ENCODE data around the gene DCP1B. TPM values are rescaled to one million over a fixed set of nuclear protein-coding genes. Genes with fewer than 3 reads are reported as not detected.

DCP1B gene
- 10 to 100 TPM; 14.2 to 15.2 TPM for total RNA-seq

DNA sequence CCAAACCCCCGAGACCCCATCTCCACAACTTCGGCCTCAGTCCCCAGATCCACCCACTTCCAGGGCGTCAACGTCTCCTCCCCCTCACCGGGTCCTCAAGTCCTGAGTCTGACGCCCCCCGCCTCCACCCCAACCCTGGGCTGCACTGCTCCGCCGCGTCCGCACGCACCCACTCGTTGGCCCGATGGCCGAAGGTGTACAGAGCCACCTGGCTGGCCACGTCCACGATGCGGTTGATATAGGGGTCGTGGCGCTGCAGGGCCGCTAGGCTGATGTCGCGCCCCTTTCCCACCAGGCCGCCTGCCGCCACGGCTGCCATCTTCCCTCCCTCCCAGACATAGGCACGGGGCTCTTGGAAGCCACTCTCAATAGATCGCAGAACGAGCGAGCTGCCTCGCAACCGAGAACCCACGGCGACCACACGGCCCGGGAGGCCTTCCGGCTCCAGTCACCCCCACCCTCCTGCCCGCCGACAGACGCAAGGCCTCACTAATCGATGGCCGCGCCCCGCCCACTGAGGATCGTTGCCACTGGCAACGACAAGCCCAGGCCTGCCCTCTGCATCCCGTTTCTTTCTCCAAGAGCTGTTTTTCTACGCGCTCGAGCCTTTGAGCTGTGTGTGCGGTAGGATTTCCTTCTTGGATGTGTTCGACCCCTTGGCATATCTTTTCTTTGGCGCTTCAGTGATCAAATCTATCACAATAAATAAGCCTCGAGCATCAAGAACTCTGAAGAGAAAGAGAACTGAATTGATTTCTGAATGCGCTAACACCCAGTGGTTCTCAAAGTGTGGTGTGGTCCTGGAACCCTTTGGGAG is at the start of gene DCP1B:
Gene DCP1B (minus strand): TSS at position 345 of the 817 bp plus-strand sequence. CDS start 26 bp downstream, at position 319.
- CTCF ChIA-PET = interaction anchor here (1.1 to 1.4 kb wide), 3 partner anchors 10 to 30 kb away, joined by 5 read pairs; no protein-coding TSS in a partner anchor
- H3K4me1 Mint-ChIP-seq = peaks cover 31% of the 10 kb centered on the region
- H3K4me3 Mint-ChIP-seq = peak within 1 kb of the TSS; percentile 99

DNA sequence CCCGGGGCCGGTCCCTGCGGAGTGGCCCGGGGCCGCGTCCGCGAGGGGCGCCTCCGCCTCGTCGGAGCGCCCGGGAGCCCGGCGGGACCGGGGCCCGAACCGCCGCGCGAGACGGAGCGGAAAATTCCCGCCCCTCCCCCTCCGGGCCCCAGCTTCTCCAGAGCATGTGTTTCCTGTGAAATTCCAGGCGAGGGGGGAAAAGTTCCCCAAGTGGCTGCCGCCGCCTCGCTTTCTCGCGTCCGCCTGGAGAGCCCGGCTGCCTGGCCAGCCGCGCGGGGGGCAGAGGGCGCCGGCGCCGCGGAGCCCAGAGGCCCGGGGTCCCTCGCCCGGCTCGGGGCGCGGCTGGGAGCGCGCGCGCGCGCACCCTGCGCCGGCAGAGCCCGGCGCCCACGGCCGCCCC is 49.4 kb upstream of the DCP1B start:
- H3K4me3 Mint-ChIP-seq = no peak overlapping the region
- CTCF ChIA-PET = no interaction called here
- H3K36me3 Mint-ChIP-seq = peaks cover 1% of the 10 kb centered on the region
- no peak overlapping the region for H3K27ac Mint-ChIP-seq
- peaks cover 15% of the 10 kb centered on the region for H3K4me1 Mint-ChIP-seq
- peaks cover 87% of the 10 kb centered on the region for H3K27me3 Mint-ChIP-seq
- DNase-seq (no peak), ATAC-seq (no peak)
- no peaks in the 10 kb centered on the region for H3K9me3 Mint-ChIP-seq (ENCODE audit: low read depth)

More for the DNA sequence above, at the start of gene DCP1B:
- no peaks in the 10 kb centered on the region for H3K9me3 Mint-ChIP-seq (ENCODE audit: low read depth)
- DNase-seq (peak; percentile 98), ATAC-seq (peak; percentile 100)
- H3K36me3 Mint-ChIP-seq = peaks cover 7% of the 10 kb centered on the region
- H3K27ac Mint-ChIP-seq = peak within 1 kb of the TSS; percentile 97
- peaks cover 1% of the 10 kb centered on the region for H3K27me3 Mint-ChIP-seq

DNA sequence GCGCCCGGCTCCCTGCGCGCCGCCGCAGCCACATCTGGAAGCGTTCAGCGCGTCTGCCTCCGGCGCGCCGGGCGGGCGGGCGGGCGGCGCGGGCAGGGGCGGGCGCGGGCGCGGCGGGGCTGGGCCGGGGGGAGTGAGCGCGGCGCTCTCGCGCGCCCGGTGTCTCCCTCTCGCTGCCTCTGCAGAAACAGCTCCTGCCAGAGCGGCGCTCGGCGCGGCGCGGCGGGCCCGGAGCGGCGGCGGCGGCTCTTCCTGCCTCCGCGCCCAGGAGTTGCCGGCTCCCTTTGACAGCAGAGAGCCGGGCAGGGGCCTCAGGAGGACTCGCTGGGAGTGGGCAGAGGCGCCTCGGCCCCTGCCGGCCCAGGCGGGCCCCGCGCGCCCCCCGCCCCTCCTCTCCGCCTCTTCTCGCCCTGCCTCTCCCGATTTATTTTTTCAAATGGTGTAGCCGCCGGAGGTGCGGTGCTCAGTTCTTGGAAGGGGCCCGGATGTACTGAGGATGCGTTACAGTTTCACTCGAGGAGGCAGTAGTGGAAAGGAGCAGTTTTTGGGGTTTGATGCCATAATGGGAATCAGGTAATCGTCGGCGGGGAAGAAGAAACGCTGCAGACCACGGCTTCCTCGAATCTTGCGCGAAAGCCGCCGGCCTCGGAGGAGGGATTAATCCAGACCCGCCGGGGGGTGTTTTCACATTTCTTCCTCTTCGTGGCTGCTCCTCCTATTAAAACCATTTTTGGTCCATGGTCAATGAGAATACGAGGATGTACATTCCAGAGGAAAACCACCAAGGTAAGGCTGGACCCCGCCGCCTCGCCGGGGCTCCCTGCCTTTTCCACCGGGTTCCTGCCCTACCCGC is 48.8 kb upstream of the DCP1B start, which contains the start of gene CACNA1C:
Gene CACNA1C (plus strand): TSS at position 162 of the 853 bp plus-strand sequence. CDS start 576 bp downstream, at position 738.
- Mint-ChIP-seq H3K27me3 (peaks cover 86% of the 10 kb centered on the region), H3K27ac (no peak within 1 kb of the TSS), H3K4me1 (peaks cover 15% of the 10 kb centered on the region), H3K4me3 (peak within 1 kb of the TSS; percentile 70), H3K9me3 (ENCODE audit: low read depth) (no peaks in the 10 kb centered on the region), H3K36me3 (peaks cover 1% of the 10 kb centered on the region)
- CTCF ChIA-PET = no interaction called here
- peak; percentile 88 for ATAC-seq
- peak; percentile 52 for DNase-seq

DNA sequence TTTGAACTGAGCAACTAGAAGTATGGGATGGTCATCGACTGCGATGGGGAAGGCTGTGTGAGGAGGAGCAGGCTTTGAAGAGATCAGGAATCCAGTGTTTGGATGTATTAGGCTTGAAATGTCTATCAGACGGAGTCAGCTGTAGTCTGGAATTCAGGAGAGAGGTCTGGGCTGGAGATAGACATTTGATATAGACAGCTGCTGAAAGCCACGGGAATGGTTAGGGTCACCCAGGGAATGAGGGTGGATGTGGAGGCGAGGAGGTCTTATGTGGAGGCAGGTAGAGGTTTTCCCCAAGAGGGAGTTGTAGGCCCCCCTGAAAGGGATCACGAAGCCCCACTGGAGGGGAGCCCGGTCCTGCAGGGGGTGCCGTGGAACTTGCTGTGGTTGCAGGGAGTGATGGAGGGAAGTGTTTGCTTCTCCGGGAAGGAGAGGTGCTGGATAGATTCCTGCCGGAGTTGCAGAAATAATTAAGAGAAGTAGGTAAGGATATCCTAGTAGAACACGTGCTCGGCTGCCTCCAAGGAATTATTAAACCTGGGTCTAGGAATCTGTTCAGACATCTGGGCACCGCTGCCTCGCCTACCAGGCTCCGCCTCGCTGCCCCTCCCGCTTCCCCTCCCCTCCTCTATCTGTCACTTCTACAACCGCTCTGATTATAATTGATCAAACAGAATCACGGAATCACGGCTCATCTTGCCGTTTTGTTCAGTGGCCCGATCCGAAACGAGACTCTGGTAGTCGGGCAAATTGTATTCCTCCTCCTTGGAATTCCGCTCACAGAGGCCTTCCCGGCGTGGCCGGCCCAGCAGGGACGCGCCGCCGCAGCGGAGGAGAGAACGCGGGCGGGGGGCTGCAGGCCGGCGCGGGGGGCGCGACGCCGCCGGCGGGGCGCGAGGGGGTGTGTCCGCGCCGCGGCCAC is 47.7 kb upstream of the DCP1B start:
- no peak overlapping the region for H3K27ac Mint-ChIP-seq
- CTCF ChIA-PET = no interaction called here
- DNase-seq (peak; percentile 12), ATAC-seq (no peak)
- no peaks in the 10 kb centered on the region for H3K9me3 Mint-ChIP-seq (ENCODE audit: low read depth)
- peaks cover 1% of the 10 kb centered on the region for H3K36me3 Mint-ChIP-seq
- H3K4me3 Mint-ChIP-seq = peak overlapping the region; percentile 20
- H3K27me3 Mint-ChIP-seq = peaks cover 86% of the 10 kb centered on the region
- peaks cover 15% of the 10 kb centered on the region for H3K4me1 Mint-ChIP-seq

GRCh38 chr12:2049604-2050540 is 45.6 kb upstream of the DCP1B start:
- Mint-ChIP-seq H3K9me3 (ENCODE audit: low read depth) (no peaks in the 10 kb centered on the region), H3K27ac (no peak overlapping the region), H3K36me3 (peaks cover 1% of the 10 kb centered on the region), H3K27me3 (peaks cover 80% of the 10 kb centered on the region), H3K4me1 (peaks cover 15% of the 10 kb centered on the region), H3K4me3 (no peak overlapping the region)
- CTCF ChIA-PET = interaction anchor here (0.8 to 1.3 kb wide), 4 partner anchors 12 to 533 kb away, joined by 3 to 5 read pairs (median 3); no protein-coding TSS in a partner anchor
- ATAC-seq = no peak
- DNase-seq = no peak

DNA sequence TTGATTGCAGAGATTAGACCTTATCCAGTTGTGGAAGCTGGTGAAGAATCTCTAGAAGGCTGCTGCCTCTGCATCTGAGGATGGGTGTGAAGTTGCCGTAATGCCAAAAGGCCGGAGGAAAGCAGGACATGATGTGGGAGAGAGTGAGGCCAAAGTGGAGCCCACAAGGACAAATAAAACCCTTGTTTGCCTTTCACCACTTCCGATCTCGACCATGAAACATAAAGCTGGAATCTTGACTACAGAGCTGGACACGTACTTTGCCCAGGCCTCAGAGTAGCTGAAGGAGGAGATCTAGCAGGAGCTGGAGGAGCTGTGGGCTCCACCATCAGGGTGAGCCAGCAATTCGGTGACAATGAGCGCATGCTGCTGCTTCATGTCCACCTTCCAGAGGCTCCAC is 43.5 kb upstream of the DCP1B start:
- CTCF ChIA-PET = interaction anchor here (2.0 kb wide), 1 partner anchor 11 kb away, joined by 5 read pairs; no protein-coding TSS in a partner anchor
- no peak for ATAC-seq
- H3K27me3 Mint-ChIP-seq = peaks cover 81% of the 10 kb centered on the region

DNA sequence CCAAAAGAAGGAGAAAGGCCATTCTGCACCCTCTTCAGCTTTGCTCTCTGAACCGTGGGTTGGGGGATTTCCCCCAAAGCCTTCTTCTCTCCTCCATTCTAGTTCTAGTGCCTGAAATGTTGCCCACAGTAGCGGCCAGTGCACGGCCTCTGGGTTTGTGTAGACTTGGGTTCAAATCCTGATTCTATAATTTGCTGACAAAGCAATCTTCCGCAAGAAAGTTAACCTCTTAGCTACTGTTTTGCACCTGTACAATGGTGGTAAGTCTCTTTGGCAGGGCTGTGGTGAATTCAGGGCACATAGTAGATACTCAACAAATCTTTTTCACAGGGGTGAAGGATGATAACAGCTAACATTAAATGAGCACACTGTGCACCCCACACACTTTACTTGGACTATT is 42.7 kb upstream of the DCP1B start:
- no peaks in the 10 kb centered on the region for H3K9me3 Mint-ChIP-seq (ENCODE audit: low read depth)
- H3K4me1 Mint-ChIP-seq = peaks cover 7% of the 10 kb centered on the region
- peaks cover 82% of the 10 kb centered on the region for H3K27me3 Mint-ChIP-seq
- H3K4me3 Mint-ChIP-seq = no peak overlapping the region
- CTCF ChIA-PET = interaction anchor here (2.0 kb wide), 1 partner anchor 10 kb away, joined by 5 read pairs; no protein-coding TSS in a partner anchor
- peaks cover 1% of the 10 kb centered on the region for H3K36me3 Mint-ChIP-seq
- DNase-seq = no peak
- no peak for ATAC-seq
- no peak overlapping the region for H3K27ac Mint-ChIP-seq

More for the DNA sequence above, 43.5 kb upstream of the DCP1B start:
- Mint-ChIP-seq H3K27ac (no peak overlapping the region), H3K9me3 (ENCODE audit: low read depth) (no peaks in the 10 kb centered on the region), H3K4me1 (peaks cover 8% of the 10 kb centered on the region), H3K4me3 (no peak overlapping the region), H3K36me3 (peaks cover 1% of the 10 kb centered on the region)
- no peak for DNase-seq

GRCh38 chr12:2044165-2044564 is 39.9 kb upstream of the DCP1B start:
- no peak overlapping the region for H3K27ac Mint-ChIP-seq
- no peaks in the 10 kb centered on the region for H3K36me3 Mint-ChIP-seq
- DNase-seq = peak; percentile 14
- no peak for ATAC-seq
- H3K27me3 Mint-ChIP-seq = peaks cover 76% of the 10 kb centered on the region
- no peaks in the 10 kb centered on the region for H3K4me1 Mint-ChIP-seq
- CTCF ChIA-PET = interaction anchor here (1.3 kb wide), 1 partner anchor 8 kb away, joined by 5 read pairs; no protein-coding TSS in a partner anchor
- H3K9me3 Mint-ChIP-seq (ENCODE audit: low read depth) = no peaks in the 10 kb centered on the region
- no peak overlapping the region for H3K4me3 Mint-ChIP-seq

- ATAC-seq (no peak), DNase-seq (no peak)
- Mint-ChIP-seq H3K27me3 (peaks cover 74% of the 10 kb centered on the region), H3K4me3 (no peak overlapping the region), H3K36me3 (no peaks in the 10 kb centered on the region), H3K4me1 (no peaks in the 10 kb centered on the region), H3K27ac (no peak overlapping the region), H3K9me3 (ENCODE audit: low read depth) (no peaks in the 10 kb centered on the region)
- CTCF ChIA-PET = interaction anchor here (1.1 kb wide), 1 partner anchor 9 kb away, joined by 4 read pairs; no protein-coding TSS in a partner anchor
Observed at GRCh38 chr12:2043054-2043453, 38.8 kb upstream of the DCP1B start.

DNA sequence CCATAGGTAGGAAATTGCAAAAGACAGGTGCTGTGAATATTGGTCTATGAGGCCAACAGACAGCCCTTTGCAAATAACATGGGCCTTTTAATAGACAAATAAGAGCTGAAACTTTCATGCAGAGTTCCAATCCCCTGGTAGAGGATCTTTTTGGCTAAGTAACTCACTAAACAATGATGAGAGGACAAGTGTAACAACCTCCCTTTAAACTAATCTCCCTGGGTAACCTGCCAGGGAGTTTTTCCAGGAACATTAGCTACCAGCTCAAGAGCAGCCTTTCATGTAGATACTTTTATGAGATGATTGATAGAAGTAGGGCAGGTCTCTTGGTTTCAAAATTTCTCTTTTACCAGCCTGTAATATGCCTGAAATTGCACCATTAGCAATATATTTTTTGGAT is 34.8 kb upstream of the DCP1B start:
- DNase-seq (no peak), ATAC-seq (no peak)
- H3K4me1 Mint-ChIP-seq = peaks cover 13% of the 10 kb centered on the region
- CTCF ChIA-PET = no interaction called here
- H3K27me3 Mint-ChIP-seq = peaks cover 71% of the 10 kb centered on the region
- H3K36me3 Mint-ChIP-seq = no peaks in the 10 kb centered on the region
- H3K27ac Mint-ChIP-seq = no peak overlapping the region
- H3K9me3 Mint-ChIP-seq (ENCODE audit: low read depth) = no peaks in the 10 kb centered on the region
- H3K4me3 Mint-ChIP-seq = no peak overlapping the region

- CTCF ChIA-PET = interaction anchor here (1.0 to 1.6 kb wide), 5 partner anchors 9 to 17 kb away, joined by 3 to 7 read pairs (median 5); no protein-coding TSS in a partner anchor
- Mint-ChIP-seq H3K27ac (no peak overlapping the region), H3K4me1 (peaks cover 13% of the 10 kb centered on the region), H3K4me3 (peak overlapping the region; percentile 57), H3K36me3 (no peaks in the 10 kb centered on the region), H3K9me3 (ENCODE audit: low read depth) (no peaks in the 10 kb centered on the region), H3K27me3 (peaks cover 70% of the 10 kb centered on the region)
- ATAC-seq (no peak), DNase-seq (no peak)
Observed at GRCh38 chr12:2035431-2036055, 31.3 kb upstream of the DCP1B start.

All from activated CD8-positive, alpha-beta memory T cell treated with anti-CD3 and anti-CD28 coated beads, Interleukin-2, amount 10 ng/mL, durations not matched to agents 7 days and 5 days (primary cell).